GM21515 (cell line): Measurements from ENCODE around the gene TNK2.
"Not testable (repeated sequence)": the region's sequence is repeated elsewhere in the genome, so short reads cannot be mapped to it uniquely, and the experiment has no call there.

Experiments used
- ATAC-seq: cut with Tn5 transposase; IDR thresholded peaks from one replicate; pipeline ENCODE4 v1.9.1; 2021; ENCODE audit not compliant: unreplicated experiment

TNK2 gene

DNA sequence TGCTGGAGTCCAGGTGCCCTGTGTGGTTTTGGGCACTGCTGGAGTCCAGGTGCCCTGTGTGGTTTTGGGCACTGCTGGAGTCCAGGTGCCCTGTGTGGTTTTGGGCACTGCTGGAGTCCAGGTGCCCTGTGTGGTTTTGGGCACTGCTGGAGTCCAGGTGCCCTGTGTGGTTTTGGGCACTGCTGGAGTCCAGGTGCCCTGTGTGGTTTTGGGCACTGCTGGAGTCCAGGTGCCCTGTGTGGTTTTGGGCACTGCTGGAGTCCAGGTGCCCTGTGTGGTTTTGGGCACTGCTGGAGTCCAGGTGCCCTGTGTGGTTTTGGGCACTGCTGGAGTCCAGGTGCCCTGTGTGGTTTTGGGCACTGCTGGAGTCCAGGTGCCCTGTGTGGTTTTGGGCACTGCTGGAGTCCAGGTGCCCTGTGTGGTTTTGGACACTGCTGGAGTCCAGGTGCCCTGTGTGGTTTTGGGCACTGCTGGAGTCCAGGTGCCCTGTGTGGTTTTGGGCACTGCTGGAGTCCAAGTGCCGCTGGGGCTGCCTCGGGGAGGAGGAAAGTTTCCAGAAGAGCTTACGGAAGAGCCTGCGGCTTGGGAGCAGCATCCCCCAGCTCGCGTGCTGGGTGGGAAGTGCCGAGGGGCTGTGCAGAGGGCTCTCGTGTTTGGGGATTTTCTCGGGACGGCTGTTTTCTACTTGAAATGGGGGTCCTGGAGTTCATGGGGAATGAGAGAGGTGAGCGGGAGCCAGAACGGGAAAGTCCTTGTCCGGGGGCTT is 83.7 kb downstream of the TNK2 start:
- ATAC-seq, result not testable (repeated sequence)

DNA sequence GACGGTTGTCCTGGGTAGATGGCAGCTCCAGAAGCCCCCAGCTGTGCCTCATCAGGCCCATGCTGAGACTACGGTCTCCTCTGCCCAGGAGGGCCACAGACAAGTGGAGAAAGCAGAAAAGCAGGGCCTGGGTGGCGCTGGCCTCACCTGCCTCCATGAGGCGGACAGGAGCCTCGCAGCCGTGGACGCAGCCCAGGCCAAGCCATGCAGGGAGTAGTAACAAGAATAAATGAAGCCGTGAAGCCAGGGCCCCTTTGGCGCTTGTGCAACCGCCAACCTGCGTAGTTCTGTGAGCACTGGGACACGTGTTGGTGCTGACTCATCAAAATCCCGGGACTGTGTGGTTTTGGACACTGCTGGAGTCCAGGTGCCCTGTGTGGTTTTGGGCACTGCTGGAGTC is 84.4 kb downstream of the TNK2 start:
- no peak for ATAC-seq

DNA sequence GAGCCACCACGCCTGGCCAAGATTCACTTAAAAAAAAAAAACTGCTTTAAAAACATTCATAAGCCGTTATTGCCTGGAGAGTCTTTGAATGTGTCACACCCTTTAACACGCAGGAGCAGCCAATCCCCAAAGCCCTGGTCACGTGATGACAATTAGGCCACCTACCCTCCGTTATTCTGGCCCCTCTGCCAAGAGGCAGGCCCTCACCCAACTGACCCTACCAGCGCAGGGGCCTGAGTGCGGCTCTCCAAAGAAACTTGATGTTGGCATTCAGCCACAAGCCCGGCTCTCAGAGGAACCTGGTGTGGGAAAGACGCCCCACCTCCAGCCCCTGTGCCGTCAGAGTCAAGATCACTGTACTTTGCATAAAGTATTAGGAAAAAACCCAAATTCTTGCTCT is 85.1 kb downstream of the TNK2 start:
- no peak for ATAC-seq

DNA sequence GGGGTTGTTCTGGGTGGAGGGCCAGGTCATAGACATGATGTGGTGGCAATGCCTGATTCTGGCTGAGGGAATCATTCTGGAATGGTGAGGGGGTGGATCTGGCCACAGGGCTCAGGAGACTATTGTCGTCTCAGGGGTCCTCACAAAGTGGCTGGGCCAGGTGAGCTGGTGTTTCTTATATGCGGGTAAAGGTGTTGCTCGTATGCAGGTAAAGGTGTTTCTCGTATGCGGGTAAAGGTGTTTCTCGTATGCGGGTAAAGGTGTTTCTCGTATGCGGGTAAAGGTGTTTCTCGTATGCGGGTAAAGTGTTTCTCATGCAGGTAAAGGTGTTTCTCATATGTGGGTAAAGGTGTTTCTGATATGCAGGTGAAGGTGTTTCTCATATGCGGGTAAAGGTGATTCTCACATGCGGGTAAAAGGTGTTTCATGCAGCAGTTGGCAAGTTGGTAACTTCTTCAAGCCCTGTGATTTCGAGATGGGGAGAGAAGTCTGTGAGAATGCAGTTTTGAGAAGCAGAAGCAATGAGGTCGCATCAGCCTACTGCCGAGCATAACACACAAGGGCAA is 86.1 kb downstream of the TNK2 start:
- ATAC-seq, result no peak

DNA sequence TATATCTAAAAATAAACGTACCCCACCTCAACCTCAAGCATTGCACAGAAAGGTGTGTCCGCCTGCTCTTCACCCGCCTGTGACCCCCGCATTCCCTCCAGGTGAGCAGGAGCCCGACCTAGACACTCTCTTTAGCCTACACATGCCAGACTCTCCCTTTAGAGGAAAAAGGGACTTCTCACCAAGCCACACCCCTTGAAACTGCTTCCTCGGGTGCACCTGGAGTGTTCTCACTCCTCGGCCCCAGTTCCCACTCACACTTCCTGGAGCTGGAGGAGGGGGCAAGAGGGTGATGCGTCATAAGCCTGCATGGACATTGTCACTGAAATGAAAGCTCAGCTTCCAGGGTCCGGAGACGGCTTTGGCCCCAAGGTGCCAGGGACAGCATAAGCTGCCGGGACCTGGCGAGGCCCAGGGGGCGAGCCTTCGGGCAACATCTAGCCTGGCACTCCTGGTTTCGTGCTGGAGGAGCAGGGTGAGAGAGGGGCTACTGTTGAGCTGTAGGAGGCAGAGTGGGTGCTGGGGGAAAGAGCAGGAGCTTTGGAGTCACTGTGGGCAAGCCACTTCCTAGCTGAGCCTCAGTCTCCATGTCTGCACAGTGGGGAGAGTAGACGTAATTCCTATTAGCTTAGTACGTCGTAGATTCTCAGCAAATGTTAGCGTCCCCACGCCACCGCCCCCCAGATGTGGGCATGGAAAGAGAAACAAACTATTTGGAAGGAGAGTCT is 86.8 kb downstream of the TNK2 start:
- no peak for ATAC-seq

DNA sequence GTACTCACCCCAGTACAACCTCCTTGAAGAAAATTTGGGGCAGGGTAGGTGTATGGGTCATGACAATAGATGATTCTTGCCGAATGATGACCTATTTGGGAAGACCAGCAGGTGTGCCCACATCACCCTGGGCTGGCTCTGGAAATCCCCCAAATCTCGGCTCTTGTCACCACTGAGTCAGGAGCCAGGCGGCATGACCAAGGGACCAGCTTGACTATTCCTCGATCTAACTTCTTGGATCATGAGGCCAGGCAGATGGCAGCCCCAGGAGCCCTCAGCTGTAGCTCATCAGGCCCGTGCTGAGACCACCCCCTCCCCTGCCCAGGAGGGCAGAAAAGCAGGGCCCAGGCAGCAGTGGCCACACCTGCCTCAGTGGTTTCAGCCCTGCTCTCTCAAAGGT is 87.5 kb downstream of the TNK2 start:
- no peak for ATAC-seq

DNA sequence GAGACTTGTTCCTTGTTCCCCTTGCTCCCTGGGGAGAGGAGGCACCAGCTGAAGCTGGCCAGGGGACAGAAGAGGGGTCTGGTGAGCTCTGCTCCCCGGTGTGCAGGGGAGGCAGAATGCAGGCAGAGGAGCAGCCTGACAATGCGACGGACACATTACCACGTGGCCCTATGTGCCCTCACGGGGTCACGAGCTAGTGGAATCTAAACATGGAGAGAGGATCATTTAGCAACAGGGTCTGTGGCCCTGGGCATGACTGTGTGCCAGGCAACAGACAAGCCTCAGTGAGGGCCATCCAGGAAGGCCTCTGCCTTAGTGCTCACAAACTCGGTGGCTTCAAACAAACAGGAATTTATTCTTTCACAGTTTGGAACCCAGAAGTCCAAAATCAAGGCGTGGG is 88.2 kb downstream of the TNK2 start:
- no peak for ATAC-seq

DNA sequence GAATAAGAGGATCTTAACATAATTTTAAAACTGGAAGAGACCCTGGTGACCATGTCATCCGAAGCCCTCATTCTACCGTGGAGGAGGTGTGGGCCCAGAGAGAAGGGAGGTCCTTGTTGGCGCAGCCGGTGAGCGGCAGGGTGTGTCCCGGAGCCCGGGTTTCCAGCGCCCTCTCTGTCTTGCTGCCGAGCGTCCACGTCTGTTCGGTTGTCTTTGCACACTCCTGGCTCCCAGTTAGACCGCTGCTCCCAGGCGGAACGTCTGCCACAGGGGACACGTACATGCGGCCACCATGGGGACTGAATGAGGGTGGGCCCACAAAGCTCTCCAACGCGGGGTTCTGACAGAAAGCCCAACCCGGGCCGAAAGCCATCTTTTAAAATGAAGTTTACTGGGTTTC is 90.0 kb downstream of the TNK2 start:
- no peak for ATAC-seq

DNA sequence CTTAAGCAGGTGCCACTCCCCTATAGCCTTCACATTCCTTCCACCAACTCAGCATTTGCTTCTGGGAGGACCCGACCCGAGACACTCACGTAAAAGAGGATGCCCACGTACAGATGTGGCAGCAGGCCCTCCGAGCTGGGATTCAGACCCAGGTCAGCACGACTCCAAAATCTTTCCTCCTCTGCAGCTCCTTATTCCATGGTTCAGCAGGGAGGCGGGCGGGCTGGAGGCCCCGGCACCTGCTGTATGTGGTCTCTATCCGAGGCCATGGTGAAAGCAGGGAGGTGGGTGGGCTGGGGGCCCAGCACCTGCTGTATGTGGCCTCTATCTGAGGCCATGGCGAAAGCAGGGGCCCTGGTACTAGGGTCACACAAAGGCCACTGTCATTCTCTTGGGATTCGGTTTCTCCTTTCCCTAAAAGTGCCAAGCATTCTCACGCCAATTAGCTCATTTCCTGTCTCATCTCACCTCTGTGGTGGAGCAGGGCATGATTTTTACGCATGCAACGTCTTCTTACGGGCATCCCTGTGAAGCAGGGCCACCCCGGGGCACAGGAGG is 90.7 kb downstream of the TNK2 start:
- no peak for ATAC-seq

DNA sequence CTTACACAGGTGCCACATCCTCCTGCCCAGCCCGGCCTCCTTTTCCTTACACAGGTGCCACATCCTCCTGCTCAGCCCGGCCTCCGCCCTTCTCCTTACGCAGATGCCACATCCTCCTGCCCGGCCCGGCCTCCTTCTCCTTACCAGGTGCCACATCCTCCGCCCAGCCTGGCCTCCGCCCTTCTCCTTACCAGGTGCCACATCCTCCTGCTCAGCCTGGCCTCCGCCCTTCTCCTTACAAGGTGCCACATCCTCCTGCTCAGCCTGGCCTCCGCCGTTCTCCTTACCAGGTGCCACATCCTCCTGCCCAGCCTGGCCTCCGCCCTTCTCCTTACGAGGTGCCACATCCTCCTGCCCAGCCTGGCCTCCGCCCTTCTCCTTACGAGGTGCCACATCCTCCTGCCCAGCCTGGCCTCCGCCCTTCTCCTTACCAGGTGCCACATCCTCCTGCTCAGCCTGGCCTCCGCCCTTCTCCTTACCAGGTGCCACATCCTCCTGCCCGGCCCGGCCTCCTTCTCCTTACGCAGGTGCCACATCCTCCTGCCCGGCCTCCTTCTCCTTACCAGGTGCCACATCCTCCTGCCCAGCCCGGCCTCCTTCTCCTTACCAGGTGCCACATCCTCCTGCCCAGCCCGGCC is 92.0 kb downstream of the TNK2 start:
- ATAC-seq, result not testable (repeated sequence)

DNA sequence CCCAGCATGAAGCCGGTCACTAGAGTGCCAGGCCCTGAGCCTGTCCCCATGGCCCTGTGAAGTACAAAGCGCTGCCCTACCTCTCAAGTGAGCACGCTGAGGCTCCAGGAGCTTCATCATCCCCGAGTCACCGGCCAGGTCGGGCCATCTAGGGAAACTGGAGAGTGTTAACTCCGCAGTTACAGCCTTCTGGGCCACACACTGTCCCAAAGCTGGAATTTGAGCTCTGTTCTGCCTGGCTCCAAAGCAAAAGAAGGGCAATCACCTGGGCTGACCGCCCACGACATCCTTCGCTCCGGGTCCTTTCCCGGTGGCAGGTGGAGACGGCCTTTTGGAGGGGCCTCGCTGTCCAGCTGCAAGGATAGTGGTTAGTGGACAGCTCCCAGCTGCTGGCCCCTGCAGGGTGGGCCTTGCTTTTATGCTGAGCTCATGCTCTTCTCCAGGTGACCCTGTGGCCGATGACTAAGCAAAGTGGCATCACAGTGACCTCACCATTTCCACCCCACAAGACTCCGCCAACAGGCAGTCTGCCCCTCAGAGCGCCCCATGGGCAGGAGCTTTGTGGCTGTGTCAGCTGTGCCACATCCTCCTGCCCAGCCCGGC is 93.1 kb downstream of the TNK2 start:
- ATAC-seq, result no peak

DNA sequence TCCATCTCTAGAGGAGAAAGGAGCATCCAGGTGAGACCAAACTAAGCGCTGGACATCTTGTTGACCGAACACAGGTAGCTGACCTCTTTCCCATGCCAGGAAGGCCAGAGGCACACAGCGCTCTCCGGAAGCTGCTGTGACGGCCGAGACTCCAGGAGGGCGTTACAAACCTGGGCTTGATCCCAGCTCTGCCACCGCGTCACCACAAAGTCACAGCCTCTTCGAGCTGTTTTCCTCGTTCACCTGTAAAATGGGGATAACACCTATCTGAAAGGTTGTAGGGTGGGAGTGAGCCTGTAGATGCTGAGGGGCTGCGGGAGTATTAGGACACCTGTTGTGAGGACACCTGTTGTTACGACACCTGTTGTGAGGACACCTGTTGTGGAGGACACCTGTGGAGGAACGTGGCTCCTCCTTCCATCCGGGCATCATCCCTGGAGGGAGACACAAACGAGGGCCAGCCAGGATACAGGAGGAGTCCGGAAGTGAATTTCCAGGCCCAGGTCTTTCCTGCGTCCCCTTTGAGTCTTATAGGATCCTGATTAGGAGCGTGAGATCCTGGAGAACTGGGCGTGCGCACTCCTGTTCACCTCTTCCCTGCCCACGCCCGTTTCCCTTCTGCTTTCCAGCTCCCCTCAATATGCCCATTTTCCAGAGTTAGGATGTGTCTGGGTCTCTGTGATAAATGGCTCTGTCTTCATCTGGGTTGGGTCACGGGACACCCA is 94.3 kb downstream of the TNK2 start:
- no peak for ATAC-seq
